Nephron progenitor cell (in vitro differentiated cells): Measurements from ENCODE around the gene DUSP3.

Experiments used
- DNase-seq: peaks from one replicate; pipeline ENCODE4 v3.0.0; 2021
- H3K27ac Mint-ChIP-seq: 2 replicates; pipeline ENCODE4 v1.8.0; 2021; ENCODE audit warnings: mild to moderate bottlenecking, moderate library complexity, mixed read lengths
- H3K27me3 Mint-ChIP-seq: 2 replicates; pipeline ENCODE4 v1.8.0; 2021; ENCODE audit warnings: mild to moderate bottlenecking, low read depth, mixed read lengths; ENCODE audit not compliant: poor library complexity
- H3K36me3 Mint-ChIP-seq: 2 replicates; pipeline ENCODE4 v1.8.0; 2021; ENCODE audit warnings: low read depth, mixed read lengths
- H3K4me1 Mint-ChIP-seq: 2 replicates; pipeline ENCODE4 v1.8.0; 2021; ENCODE audit warnings: mixed read lengths
- H3K4me3 Mint-ChIP-seq: 2 replicates; pipeline ENCODE4 v1.8.0; 2021; ENCODE audit warnings: mild to moderate bottlenecking, moderate library complexity, mixed read lengths
- H3K9me3 Mint-ChIP-seq: 2 replicates; pipeline ENCODE4 v1.8.0; 2021; ENCODE audit warnings: mild to moderate bottlenecking, moderate library complexity, mixed read lengths
- TF ChIP-seq, protein P1 (sequence below): fragments of 200-600 bp; sonication (generic); IDR thresholded peaks from 2 replicates; pipeline ENCODE4 v1.5.0; 2021; ENCODE audit warnings: antibody characterized with exemption

The DUSP3 gene

DNA sequence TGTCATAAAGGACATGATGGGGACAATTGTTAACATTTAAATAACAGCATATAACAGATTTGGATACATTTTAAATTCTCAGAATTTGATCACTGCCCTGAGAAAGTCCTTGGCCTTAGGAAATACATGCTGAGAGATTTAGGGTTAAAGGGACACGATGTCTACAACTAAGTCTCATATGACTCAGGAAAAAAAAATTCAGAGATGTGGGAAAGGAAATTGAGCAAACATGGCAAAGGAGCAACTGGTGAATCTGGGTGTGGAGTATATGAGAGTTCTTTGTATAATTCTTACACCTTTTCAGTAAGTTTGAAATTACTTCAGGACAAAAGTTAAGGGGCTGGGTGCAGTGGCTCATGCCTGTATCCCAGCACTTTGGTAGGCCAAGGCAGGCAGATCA, 35.9 kb upstream of the DUSP3 start:
- no peaks in the 10 kb centered on the region for H3K9me3 Mint-ChIP-seq
- H3K4me1 Mint-ChIP-seq = peaks cover 23% of the 10 kb centered on the region
- DNase-seq = no peak
- H3K36me3 Mint-ChIP-seq = peaks cover 36% of the 10 kb centered on the region
- H3K4me3 Mint-ChIP-seq = no peak overlapping the region
- H3K27ac Mint-ChIP-seq = no peak overlapping the region
- TF ChIP-seq, protein P1, sequence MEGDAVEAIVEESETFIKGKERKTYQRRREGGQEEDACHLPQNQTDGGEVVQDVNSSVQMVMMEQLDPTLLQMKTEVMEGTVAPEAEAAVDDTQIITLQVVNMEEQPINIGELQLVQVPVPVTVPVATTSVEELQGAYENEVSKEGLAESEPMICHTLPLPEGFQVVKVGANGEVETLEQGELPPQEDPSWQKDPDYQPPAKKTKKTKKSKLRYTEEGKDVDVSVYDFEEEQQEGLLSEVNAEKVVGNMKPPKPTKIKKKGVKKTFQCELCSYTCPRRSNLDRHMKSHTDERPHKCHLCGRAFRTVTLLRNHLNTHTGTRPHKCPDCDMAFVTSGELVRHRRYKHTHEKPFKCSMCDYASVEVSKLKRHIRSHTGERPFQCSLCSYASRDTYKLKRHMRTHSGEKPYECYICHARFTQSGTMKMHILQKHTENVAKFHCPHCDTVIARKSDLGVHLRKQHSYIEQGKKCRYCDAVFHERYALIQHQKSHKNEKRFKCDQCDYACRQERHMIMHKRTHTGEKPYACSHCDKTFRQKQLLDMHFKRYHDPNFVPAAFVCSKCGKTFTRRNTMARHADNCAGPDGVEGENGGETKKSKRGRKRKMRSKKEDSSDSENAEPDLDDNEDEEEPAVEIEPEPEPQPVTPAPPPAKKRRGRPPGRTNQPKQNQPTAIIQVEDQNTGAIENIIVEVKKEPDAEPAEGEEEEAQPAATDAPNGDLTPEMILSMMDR = no peak
- peaks cover 7% of the 10 kb centered on the region for H3K27me3 Mint-ChIP-seq

GRCh38 chr17:43814026-43814425, 35.2 kb upstream of the DUSP3 start:
- Mint-ChIP-seq H3K27ac (no peak overlapping the region), H3K36me3 (peaks cover 35% of the 10 kb centered on the region), H3K4me1 (peaks cover 23% of the 10 kb centered on the region), H3K27me3 (peaks cover 7% of the 10 kb centered on the region), H3K9me3 (no peaks in the 10 kb centered on the region), H3K4me3 (no peak overlapping the region)
- TF ChIP-seq, protein P1 = no peak
- no peak for DNase-seq

- DNase-seq = no peak
- H3K36me3 Mint-ChIP-seq = peaks cover 38% of the 10 kb centered on the region
- peaks cover 23% of the 10 kb centered on the region for H3K4me1 Mint-ChIP-seq
- no peak overlapping the region for H3K27ac Mint-ChIP-seq
- no peaks in the 10 kb centered on the region for H3K9me3 Mint-ChIP-seq
- peaks cover 7% of the 10 kb centered on the region for H3K27me3 Mint-ChIP-seq
- TF ChIP-seq, protein P1 = no peak
- no peak overlapping the region for H3K4me3 Mint-ChIP-seq
Observed at GRCh38 chr17:43813386-43813785, 34.6 kb upstream of the DUSP3 start.

GRCh38 chr17:43812396-43813265, 33.9 kb upstream of the DUSP3 start:
- TF ChIP-seq, protein P1 = no peak
- Mint-ChIP-seq H3K27ac (no peak overlapping the region), H3K27me3 (peaks cover 7% of the 10 kb centered on the region), H3K36me3 (peaks cover 42% of the 10 kb centered on the region), H3K9me3 (no peaks in the 10 kb centered on the region), H3K4me3 (no peak overlapping the region), H3K4me1 (peaks cover 23% of the 10 kb centered on the region)
- DNase-seq = no peak

DNA sequence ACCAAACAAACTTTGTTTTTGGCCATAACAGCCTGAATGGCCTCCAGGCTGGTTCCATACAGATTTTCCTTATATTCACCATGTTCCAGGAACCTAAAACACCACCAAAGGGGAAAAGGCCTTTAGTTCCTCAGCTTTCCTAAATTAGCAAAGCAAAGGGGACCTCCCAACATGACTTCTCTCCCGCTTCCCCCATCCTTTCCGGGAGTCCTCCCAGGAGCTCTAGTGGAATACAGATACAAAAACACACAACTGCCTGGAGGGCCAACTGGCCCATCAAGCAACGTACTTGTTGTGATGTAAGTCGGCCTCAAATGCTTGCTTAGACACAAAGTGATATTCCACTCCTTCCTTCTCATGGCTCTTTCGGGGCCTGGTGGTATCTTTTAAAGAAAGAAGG, 32.0 kb upstream of the DUSP3 start:
- DNase-seq = no peak
- H3K36me3 Mint-ChIP-seq = peaks cover 51% of the 10 kb centered on the region
- peaks cover 3% of the 10 kb centered on the region for H3K9me3 Mint-ChIP-seq
- H3K4me3 Mint-ChIP-seq = no peak overlapping the region
- H3K27me3 Mint-ChIP-seq = peaks cover 7% of the 10 kb centered on the region
- TF ChIP-seq, protein P1 = no peak
- peak overlapping the region; percentile 72 for H3K27ac Mint-ChIP-seq
- H3K4me1 Mint-ChIP-seq = peaks cover 13% of the 10 kb centered on the region
